ENCODE results near the gene USP53. TPM values are rescaled to one million over a fixed set of nuclear protein-coding genes. Genes with fewer than 3 reads are reported as not detected.

USP53 gene
- total and polyA plus RNA-seq, 2 donors (not counting 3 experiments of a cell fraction or from before 2014, with no cell fraction given) = 7.8 to 22.8 TPM

GRCh38 chr4:119296356-119296755 lies 83.8 kb downstream of the USP53 start:
- no peak for TF ChIP-seq JUN (IDR thresholded peaks at IDR 0.05; ENCODE audit: borderline replicate concordance, insufficient read depth, insufficient read length, low read depth)
- no peak for TF ChIP-seq FOS (IDR thresholded peaks at IDR 0.05; ENCODE audit: borderline replicate concordance, insufficient read depth, low read length)
- TF ChIP-seq POLR2AphosphoS5 (IDR thresholded peaks at IDR 0.05; ENCODE audit: insufficient read depth, low read depth, low read length) = no peak
- no peak for TF ChIP-seq GATA2 (IDR thresholded peaks at IDR 0.05; ENCODE audit: insufficient read depth, insufficient read length, low read depth, low read length)
- TF ChIP-seq POLR2A (IDR thresholded peaks at IDR 0.05; ENCODE audit: low read depth, low read length) = no peak
- TF ChIP-seq CTCF (IDR thresholded peaks at IDR 0.05; ENCODE audit: extremely low read depth in 1 of 2, insufficient read depth in 1 of 2, low read depth in 1 of 2, low read length in 2 of 2) = no peak
- TF ChIP-seq, protein P1, sequence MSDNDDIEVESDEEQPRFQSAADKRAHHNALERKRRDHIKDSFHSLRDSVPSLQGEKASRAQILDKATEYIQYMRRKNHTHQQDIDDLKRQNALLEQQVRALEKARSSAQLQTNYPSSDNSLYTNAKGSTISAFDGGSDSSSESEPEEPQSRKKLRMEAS (IDR thresholded peaks at IDR 0.05; ENCODE audit: insufficient read depth, insufficient read length) = no peak
- no peak for TF ChIP-seq EZH2 (IDR thresholded peaks at IDR 0.05; ENCODE audit: borderline replicate concordance, low read depth, low read length, severe bottlenecking)
- TF ChIP-seq MYC (IDR thresholded peaks at IDR 0.05; ENCODE audit: low read depth, low read length) = no peak
- POLR2A ChIA-PET = no interaction called here
- BruUV-seq (replicated peaks) = no TSS peak
- H3K4me3 ChIP-seq (replicated peaks in 1 of 3; ENCODE audit: insufficient read depth in 1 of 3, low read depth in 1 of 3, low read length in 3 of 3) = no peak overlapping the region
- no peaks in the 10 kb centered on the region for H4K20me1 ChIP-seq (replicated peaks; ENCODE audit: control insufficient read depth, extremely low read depth, insufficient read depth, low read length)
- H3K9me1 ChIP-seq (replicated peaks; ENCODE audit: control insufficient read depth, extremely low read depth, insufficient read depth, low read length) = no peaks in the 10 kb centered on the region
- DNase-seq (ENCODE audit: low read depth, low spot score) = no peak
- H2AFZ ChIP-seq (ENCODE audit: low read depth, low read length) = no peak overlapping the region
- H3K4me2 ChIP-seq (ENCODE audit: insufficient read depth, low read length) = no peak overlapping the region
- H3K9ac ChIP-seq (replicated peaks; ENCODE audit: extremely low read depth, insufficient read depth, low read length) = no peak overlapping the region
- peaks cover 25% of the 10 kb centered on the region for H3K79me2 ChIP-seq (ENCODE audit: control insufficient read depth, insufficient read depth, low read length)
- intact Hi-C loops (cut with micrococcal nuclease) (no loop called here), dilution Hi-C loops (cut with MboI; ENCODE audit: extremely low pct_ligation_motif_present, low sequenced_read_pairs) (no loop called here)
- CTCF ChIA-PET = no interaction called here
- H3K4me1 ChIP-seq (ENCODE audit: control insufficient read depth, extremely low read depth, insufficient read depth, low read length) = peaks cover 12% of the 10 kb centered on the region
- peaks cover 5 to 10% of the 10 kb centered on the region in 2 experiments for H3K36me3 ChIP-seq (ENCODE audit: control insufficient read depth in 2 of 2, extremely low read depth in 1 of 2, insufficient read depth in 2 of 2, low read length in 2 of 2)
- H3K27ac ChIP-seq (ENCODE audit: insufficient read depth, low read depth, low read length) = no peak overlapping the region
- FAIRE-seq = no peak
- H3K27me3 ChIP-seq (ENCODE audit: control insufficient read depth in 2 of 2, insufficient read depth in 2 of 2, low read length in 2 of 2) = no peaks in the 10 kb centered on the region
- no peaks in the 10 kb centered on the region for H3K9me3 ChIP-seq (replicated peaks; ENCODE audit: control insufficient read depth, insufficient read depth, low read length)
